ENCODE measurements around the gene NOD2.

Gene NOD2

GRCh38 chr16:50671644-50672260 is 21.7 kb upstream of the NOD2 start:
- no peak for DNase-seq

GRCh38 chr16:50673496-50674275 is 19.7 kb upstream of the NOD2 start:
- DNase-seq = no peak

GRCh38 chr16:50674831-50675230 is 18.6 kb upstream of the NOD2 start:
- no peak for DNase-seq

GRCh38 chr16:50675686-50676610 is 17.5 kb upstream of the NOD2 start:
- DNase-seq = no peak

GRCh38 chr16:50676684-50677225 is 16.7 kb upstream of the NOD2 start:
- no peak for DNase-seq

GRCh38 chr16:50677351-50677750 is 16.1 kb upstream of the NOD2 start:
- no peak for DNase-seq

GRCh38 chr16:50678531-50678930 is 14.9 kb upstream of the NOD2 start:
- DNase-seq = no peak

GRCh38 chr16:50679266-50679665 is 14.1 kb upstream of the NOD2 start:
- no peak for DNase-seq

- no peak for DNase-seq
Observed at GRCh38 chr16:50679676-50680555, 13.5 kb upstream of the NOD2 start.

- no peak for DNase-seq
Observed at GRCh38 chr16:50680556-50680893, 12.9 kb upstream of the NOD2 start.

GRCh38 chr16:50681021-50681885 is 12.2 kb upstream of the NOD2 start, which contains the start of gene SNX20:
TSS of gene SNX20 (minus strand) at chr16:50681312. CDS start at chr16:50677526, 3,786 bp downstream.
- no peak for DNase-seq

- no peak for DNase-seq
Observed at GRCh38 chr16:50683689-50684374, 9.6 kb upstream of the NOD2 start.

GRCh38 chr16:50684823-50685461 is 8.5 kb upstream of the NOD2 start:
- DNase-seq = no peak

GRCh38 chr16:50685462-50686063 is 7.8 kb upstream of the NOD2 start:
- DNase-seq = no peak

GRCh38 chr16:50688083-50688482 is 5.3 kb upstream of the NOD2 start:
- no peak for DNase-seq

GRCh38 chr16:50688867-50689266 is 4.5 kb upstream of the NOD2 start:
- DNase-seq = no peak

- DNase-seq = no peak
Observed at GRCh38 chr16:50690177-50690576, 3.2 kb upstream of the NOD2 start.

GRCh38 chr16:50692644-50692998 is 785 bp upstream of the NOD2 start:
- DNase-seq = no peak

GRCh38 chr16:50694206-50694605 is 800 bp downstream of the NOD2 start:
- no peak for DNase-seq

Measured in NCI-H187 treated with DMSO at 0.1 percent for 48 hours (cell line).